Suppressor macrophage treated with lipopolysaccharide for 1 hour (primary cell): ENCODE data around the gene RPS29.

Experiments used
- DNase-seq, 3 donors: peaks; one replicate each; pipeline ENCODE4 v3.0.0-alpha.2; 2020 to 2022

The RPS29 gene

DNA sequence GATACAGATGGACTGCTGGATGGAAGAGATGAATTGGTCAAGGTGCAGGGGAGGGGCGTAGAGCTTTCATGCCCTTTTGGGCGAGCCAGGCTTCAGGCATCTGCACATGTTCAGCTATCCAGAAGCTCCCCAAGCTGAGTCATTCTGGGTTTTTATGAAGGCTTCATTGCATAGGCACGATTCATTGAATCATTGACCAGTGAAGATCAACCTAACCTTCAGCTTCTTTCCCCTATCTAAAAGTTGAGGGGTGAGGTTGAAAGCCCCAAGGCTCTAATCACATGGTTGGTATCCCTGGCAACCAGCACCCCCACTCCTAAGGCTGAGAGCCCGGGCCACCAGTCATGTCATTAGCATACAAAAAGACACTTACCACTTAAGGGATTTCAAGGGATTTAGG, 36.3 kb downstream of the RPS29 start:
- no peak for DNase-seq

DNA sequence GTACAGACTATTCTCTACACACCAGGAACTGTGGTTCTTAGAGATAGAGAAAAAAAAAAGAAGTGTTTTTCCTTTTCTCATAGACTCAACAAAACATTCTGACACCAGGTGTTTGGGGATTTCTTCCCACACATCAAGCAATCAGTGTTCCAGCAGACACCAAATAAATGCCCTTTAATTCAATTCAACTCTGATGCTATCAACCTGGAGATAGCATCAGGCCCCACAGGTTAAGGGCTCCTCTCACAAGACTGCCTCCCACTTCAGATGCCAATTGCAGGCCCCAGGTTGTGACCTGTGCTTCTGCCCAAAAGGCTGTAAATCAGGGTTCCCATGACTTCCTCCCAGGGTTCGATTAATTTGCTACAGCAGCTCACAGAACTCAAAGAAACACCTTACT, 36.7 kb downstream of the RPS29 start:
- no peak for DNase-seq

DNA sequence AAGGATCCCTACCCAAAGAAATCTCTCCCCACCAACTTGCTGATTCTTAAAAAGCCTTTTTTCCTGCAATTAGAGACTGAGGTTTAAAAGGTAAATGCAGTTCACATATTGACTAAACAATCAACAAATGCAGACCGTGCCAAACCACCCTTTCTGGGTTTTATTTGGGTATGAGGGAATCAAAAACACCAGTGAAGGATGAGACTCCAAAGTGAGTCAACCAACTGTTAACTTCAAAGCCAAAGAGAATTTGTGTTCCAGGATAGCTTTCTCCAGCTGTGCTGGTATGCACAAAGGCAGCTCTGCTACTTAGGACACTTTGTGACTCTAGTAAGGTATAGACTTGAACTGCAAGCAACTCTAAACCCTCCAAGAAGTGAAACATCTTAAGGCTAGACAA, 39.4 kb downstream of the RPS29 start:
- no peak for DNase-seq

DNA sequence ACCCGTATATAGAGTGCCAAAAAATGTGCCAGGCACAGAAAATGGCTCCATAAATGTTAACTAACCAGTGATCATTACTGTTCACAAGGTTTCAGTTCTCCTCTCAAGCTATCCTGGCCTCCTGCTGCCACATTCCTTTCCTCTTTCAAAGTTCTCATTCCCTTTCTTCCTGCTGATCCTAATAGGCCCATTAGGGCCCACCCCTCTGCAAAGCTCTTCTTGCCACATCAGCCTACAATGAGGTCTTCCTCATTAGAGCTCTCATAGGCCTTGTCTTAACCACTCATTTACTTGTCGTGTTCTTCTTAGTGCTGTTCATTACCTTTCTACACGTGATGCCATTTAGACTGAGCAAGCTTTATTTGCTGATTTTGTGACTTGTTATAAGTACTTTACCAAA, 40.5 kb downstream of the RPS29 start:
- DNase-seq, result no peak

DNA sequence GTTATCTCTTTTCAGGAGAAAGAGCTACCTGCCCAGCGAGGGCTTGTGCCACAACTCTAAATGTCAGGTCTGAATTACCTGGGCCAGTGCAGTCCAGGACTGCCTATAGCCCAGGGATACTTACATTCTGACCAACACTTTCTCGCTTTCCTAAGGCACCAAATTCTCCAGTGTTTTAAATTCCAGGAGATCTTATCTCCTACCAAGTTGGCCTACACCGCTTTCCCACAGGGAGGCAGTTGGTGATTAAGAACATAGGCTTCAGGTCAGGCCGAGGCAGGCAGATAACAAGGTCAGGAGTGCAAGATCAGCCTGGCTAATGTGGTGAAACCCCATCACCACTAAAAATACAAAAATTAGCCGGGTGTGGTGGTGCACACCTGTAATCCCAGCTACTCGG, 41.1 kb downstream of the RPS29 start:
- DNase-seq, result no peak

DNA sequence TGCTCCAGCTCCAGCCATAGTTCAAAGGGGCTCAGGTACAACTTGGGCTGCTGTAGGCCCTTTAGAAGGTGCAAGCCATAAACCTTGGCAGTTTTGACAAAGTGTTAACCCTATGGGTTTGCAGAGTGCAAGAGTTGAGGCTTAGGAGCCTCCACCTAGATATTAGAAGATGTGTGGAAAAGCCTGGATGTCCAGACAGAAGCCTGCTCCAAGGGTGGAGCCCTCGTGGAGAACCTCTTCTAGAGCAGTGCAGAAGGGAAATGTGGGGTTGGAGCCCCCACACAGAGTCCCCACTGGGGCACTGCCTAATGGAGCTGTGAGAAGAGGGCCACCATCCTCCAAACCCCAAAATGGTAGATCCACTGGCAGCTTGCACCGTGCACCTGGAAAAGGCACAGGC, 45.1 kb downstream of the RPS29 start:
- no peak for DNase-seq

DNA sequence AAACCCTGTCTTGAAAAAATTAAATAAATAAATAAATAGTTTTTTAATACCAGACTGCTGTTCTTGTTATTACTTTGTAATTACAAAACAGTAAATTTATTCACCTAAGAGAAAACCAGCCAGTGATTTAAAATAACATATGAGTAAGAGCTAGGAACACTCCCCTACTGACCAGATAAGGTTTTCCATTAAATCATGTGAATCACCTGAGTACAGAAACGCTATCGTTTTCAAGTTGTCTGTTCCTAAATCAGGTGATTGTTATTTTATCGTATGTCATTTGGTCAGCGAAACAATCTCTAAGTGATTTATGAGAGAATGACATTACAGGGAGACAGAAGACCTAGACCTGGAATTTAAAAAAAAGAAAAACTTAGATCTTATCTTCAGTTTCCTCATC, 47.3 kb downstream of the RPS29 start:
- DNase-seq, result no peak
